HCT116 (cell line): Measurements from ENCODE around the gene CASP10. TPM values are rescaled to one million over a fixed set of nuclear protein-coding genes. Genes with fewer than 3 reads are reported as not detected.
A peak's percentile ranks its signal among the peaks of the same experiment; 100 is the strongest.

ENCODE experiments used
- ATAC-seq: fragments of 200-7000 bp; cut with Tn5 transposase; 2 replicates; pipeline ENCODE4 v1.9.1; 2020; ENCODE audit warnings: mild to moderate bottlenecking, moderate library complexity
- BruUV-seq: library from RNA; stranded (reverse); fragments of 400-500 nt; replicated peaks from 2 replicates; lab custom pipeline; 2021; lab: Mats Ljungman, UMichigan
- CTCF ChIA-PET: fragments of 300-600 bp; sonication (Branson Sonifier 250); formaldehyde crosslinking; loops from one replicate; lab custom pipeline; 2021; ENCODE audit warnings: antibody characterized with exemption; lab: Charles Lee
- POLR2A ChIA-PET: fragments of 300-600, 350-600 bp; sonication (Branson Sonifier 250); formaldehyde crosslinking; loops from one replicate; lab custom pipeline; 2021; ENCODE audit warnings: antibody characterized with exemption; lab: Charles Lee
- RAD21 ChIA-PET, 2 experiments: fragments of 300-600 bp; sonication (Branson Sonifier 250); formaldehyde crosslinking; loops; one replicate each; lab custom pipeline; 2023; ENCODE audit warnings: low total read pairs in 2 of 2; ENCODE audit not compliant: uncharacterized antibody in 2 of 2, unreplicated experiment in 2 of 2, low non-redundant PET in 1 of 2; lab: Charles Lee
- DNase-seq: peaks from one replicate; pipeline ENCODE4 v3.0.0-alpha.2; 2010; ENCODE audit warnings: low read depth, low spot score
- H2AFZ ChIP-seq: fragments of 200-600 bp; shearing (Covaris generic), sonication (generic); 2 replicates; pipeline ENCODE4 v1.6.1; 2017; ENCODE audit warnings: low read depth, mixed run types, mixed read lengths, antibody characterized with exemption, low read length; ENCODE audit not compliant: poor library complexity, severe bottlenecking
- H3K27ac ChIP-seq: 2 replicates; pipeline ENCODE4 v1.5.1; 2012; ENCODE audit warnings: low read depth, low read length
- H3K27me3 ChIP-seq: fragments of 200-600 bp; sonication (generic); 2 replicates; pipeline ENCODE4 v1.6.1; 2016; ENCODE audit warnings: mixed run types, low read length, mixed read lengths; ENCODE audit not compliant: insufficient read depth
- H3K36me3 ChIP-seq, 2 experiments: fragments of 200-500 bp in 1 of 2; fragments of 200-600 bp in 1 of 2; sonication (Bioruptor generic) in 1 of 2; sonication (generic) in 1 of 2; 2 replicates each; pipeline versions ENCODE4 v1.5.1 to v1.6.1; 2014 to 2016; ENCODE audit warnings: low read length in 2 of 2, inconsistent platforms in 1 of 2, mixed read lengths in 1 of 2, mixed run types in 1 of 2; ENCODE audit not compliant: insufficient read depth in 2 of 2, control insufficient read depth in 1 of 2
- H3K4me1 ChIP-seq, 2 experiments: fragments of 200-600 bp in 1 of 2; sonication (generic) in 1 of 2; 2 replicates each; pipeline versions ENCODE4 v1.5.1 to v1.6.1; 2012 to 2017; ENCODE audit warnings: low read length in 2 of 2, inconsistent platforms in 1 of 2, mild to moderate bottlenecking in 1 of 2, mixed read lengths in 1 of 2, mixed run types in 1 of 2, moderate library complexity in 1 of 2; ENCODE audit not compliant: insufficient read depth in 2 of 2, control insufficient read depth in 1 of 2
- H3K4me2 ChIP-seq: fragments of 200-600 bp; sonication (generic); 2 replicates; pipeline ENCODE4 v1.6.1; 2017; ENCODE audit warnings: mixed run types, low read length, mixed read lengths
- H3K4me3 ChIP-seq, 2 experiments: fragments of 200-600 bp in 1 of 2; sonication (generic) in 1 of 2; replicated peaks in 1 of 2; 2 replicates each; pipeline ENCODE4 v1.5.1; 2011 to 2016; ENCODE audit warnings: low read length in 2 of 2, control low read depth in 1 of 2, low read depth in 1 of 2, mild to moderate bottlenecking in 1 of 2, mixed read lengths in 1 of 2, mixed run types in 1 of 2
- H3K79me2 ChIP-seq: fragments of 200-600 bp; sonication (generic); 2 replicates; pipeline ENCODE4 v1.6.1; 2017; ENCODE audit warnings: mild to moderate bottlenecking, mixed run types, low read length, moderate library complexity, mixed read lengths; ENCODE audit not compliant: insufficient read depth
- H3K9ac ChIP-seq: fragments of 200-600 bp; sonication (generic); 2 replicates; pipeline ENCODE4 v1.6.1; 2016; ENCODE audit warnings: low read length, mixed read lengths
- H3K9me2 ChIP-seq: fragments of 200-600 bp; sonication (generic), shearing (Covaris generic); 2 replicates; pipeline ENCODE4 v1.6.1; 2017; ENCODE audit warnings: mixed run types, mild to moderate bottlenecking, moderate library complexity; ENCODE audit not compliant: insufficient read depth
- H3K9me3 ChIP-seq, 2 experiments: fragments of 200-500 bp in 1 of 2; fragments of 200-600 bp in 1 of 2; sonication (Bioruptor generic) in 1 of 2; sonication (generic) in 1 of 2; 2 replicates each; pipeline ENCODE4 v1.6.1; 2014 to 2017; ENCODE audit warnings: low read length in 2 of 2, mixed read lengths in 2 of 2, inconsistent platforms in 1 of 2, low read depth in 1 of 2, mild to moderate bottlenecking in 1 of 2, mixed run types in 1 of 2, moderate library complexity in 1 of 2; ENCODE audit not compliant: control insufficient read depth in 1 of 2, insufficient read depth in 1 of 2
- H4K20me1 ChIP-seq: fragments of 200-600 bp; sonication (generic), shearing (Covaris generic); 2 replicates; pipeline ENCODE4 v1.6.1; 2017; ENCODE audit warnings: mixed run types, mild to moderate bottlenecking, moderate library complexity; ENCODE audit not compliant: insufficient read depth
- FOSL1 ChIP-seq: IDR thresholded peaks from 2 replicates; pipeline ENCODE4 v1.6.1; 2012; ENCODE audit warnings: low read depth
- POLR2AphosphoS5 ChIP-seq: IDR thresholded peaks from 2 replicates; pipeline ENCODE4 v1.6.1; 2011; ENCODE audit warnings: mild to moderate bottlenecking, low read depth, low read length, moderate library complexity
- YY1 ChIP-seq: IDR thresholded peaks from 2 replicates; pipeline ENCODE4 v1.6.1; 2011; ENCODE audit warnings: low read length, low read depth, moderate library complexity, mild to moderate bottlenecking; ENCODE audit not compliant: insufficient replicate concordance; ENCODE audit errors: extremely low read depth
- ZFX ChIP-seq: fragments of 450-650 bp; IDR thresholded peaks from 2 replicates; pipeline ENCODE4 v1.6.1; 2017
- intact Hi-C: fragments of 100-400 bp; cut with micrococcal nuclease; formaldehyde crosslinking; loops from 2 replicates; pipeline ENCODE4 v1.10.0; 2022
- total RNA-seq: library from RNA; stranded (reverse); gene quantifications from one replicate; pipeline ENCODE4 v1.2.1, GENCODE V29; 2021; ENCODE audit not compliant: unreplicated experiment
- TF ChIP-seq, protein P1 (sequence below): IDR thresholded peaks from 2 replicates; pipeline ENCODE4 v1.6.1; 2012; ENCODE audit warnings: low read depth
- TF ChIP-seq, protein P2 (sequence below): IDR thresholded peaks from 2 replicates; pipeline ENCODE4 v1.6.1; 2012
- TF ChIP-seq, protein P3 (sequence below), 3 experiments: fragments of 200-600 bp in 1 of 3; sonication (generic) in 1 of 3; IDR thresholded peaks in 2 of 3; conservative IDR thresholded peaks in 1 of 3; 2 replicates each; pipeline ENCODE4 v1.5.1; 2012 to 2017; ENCODE audit warnings: low read depth in 2 of 3, low read length in 2 of 3, antibody characterized with exemption in 1 of 3, borderline replicate concordance in 1 of 3, control low read depth in 1 of 3, mild to moderate bottlenecking in 1 of 3, mixed read lengths in 1 of 3, mixed run types in 1 of 3, moderate library complexity in 1 of 3; ENCODE audit not compliant: insufficient read depth in 1 of 3

The CASP10 gene
- total RNA-seq, 1 experiment from 2014 or later, result 2.6 TPM

DNA sequence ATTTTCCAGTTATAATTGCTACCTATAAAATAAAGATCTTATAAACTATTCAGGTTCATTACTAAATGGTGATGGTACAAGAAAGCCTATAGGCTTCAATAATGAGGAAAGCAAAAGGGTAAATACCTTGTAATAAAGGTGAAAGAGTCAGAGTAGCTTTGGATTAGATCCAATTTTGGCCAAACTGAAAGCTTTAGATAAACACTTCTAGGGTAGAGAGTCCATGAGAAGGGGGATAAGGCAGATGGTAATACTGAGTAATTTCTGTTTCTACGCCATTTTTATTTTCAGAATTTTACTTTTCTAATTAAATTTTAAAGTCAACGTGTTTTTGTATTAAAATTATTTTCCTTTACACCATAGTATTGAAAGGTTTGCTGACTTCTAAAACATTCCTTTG, 86.8 kb downstream of the CASP10 start (continued):
- TF ChIP-seq, protein P1, sequence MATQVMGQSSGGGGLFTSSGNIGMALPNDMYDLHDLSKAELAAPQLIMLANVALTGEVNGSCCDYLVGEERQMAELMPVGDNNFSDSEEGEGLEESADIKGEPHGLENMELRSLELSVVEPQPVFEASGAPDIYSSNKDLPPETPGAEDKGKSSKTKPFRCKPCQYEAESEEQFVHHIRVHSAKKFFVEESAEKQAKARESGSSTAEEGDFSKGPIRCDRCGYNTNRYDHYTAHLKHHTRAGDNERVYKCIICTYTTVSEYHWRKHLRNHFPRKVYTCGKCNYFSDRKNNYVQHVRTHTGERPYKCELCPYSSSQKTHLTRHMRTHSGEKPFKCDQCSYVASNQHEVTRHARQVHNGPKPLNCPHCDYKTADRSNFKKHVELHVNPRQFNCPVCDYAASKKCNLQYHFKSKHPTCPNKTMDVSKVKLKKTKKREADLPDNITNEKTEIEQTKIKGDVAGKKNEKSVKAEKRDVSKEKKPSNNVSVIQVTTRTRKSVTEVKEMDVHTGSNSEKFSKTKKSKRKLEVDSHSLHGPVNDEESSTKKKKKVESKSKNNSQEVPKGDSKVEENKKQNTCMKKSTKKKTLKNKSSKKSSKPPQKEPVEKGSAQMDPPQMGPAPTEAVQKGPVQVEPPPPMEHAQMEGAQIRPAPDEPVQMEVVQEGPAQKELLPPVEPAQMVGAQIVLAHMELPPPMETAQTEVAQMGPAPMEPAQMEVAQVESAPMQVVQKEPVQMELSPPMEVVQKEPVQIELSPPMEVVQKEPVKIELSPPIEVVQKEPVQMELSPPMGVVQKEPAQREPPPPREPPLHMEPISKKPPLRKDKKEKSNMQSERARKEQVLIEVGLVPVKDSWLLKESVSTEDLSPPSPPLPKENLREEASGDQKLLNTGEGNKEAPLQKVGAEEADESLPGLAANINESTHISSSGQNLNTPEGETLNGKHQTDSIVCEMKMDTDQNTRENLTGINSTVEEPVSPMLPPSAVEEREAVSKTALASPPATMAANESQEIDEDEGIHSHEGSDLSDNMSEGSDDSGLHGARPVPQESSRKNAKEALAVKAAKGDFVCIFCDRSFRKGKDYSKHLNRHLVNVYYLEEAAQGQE, result no peak
- no peak for TF ChIP-seq FOSL1
- TF ChIP-seq YY1, result no peak
- TF ChIP-seq ZFX, result no peak
- TF ChIP-seq POLR2AphosphoS5, result no peak

DNA sequence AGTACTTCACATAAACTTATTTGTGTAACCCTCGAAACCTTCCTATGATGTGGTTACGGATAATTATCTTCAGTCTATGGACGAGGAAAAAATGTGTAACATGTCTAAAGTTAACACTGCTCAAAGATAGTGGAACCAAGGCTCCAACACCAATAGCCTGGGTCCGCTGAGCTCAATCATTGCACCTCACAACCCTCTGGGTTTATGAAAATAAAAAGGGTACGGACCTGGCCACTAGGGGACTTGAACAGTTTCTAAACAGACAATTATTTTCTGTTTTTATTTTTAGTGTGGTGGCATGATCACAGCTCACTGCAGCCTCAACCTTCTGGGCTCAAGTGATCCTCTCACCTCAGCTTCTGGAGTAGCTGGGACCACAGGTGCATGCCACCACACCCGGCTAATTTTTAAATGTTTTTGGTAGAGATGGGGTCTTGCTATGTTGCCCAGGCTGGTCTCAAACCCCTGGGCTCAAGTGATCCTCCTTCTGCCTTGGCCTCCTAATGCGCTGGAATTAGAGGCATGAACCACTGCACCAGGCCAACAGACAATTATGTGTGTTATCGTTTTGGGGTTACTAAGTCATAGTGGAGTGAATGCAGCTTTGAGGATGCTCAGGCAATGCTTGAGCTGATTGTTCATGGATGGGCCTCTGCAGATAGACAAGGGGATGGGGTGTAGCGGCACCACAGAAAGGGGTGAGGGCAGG, 87.5 kb downstream of the CASP10 start:
- no peak overlapping the region for H3K27ac ChIP-seq
- no peaks in the 10 kb centered on the region for H3K27me3 ChIP-seq
- TF ChIP-seq, protein P2, sequence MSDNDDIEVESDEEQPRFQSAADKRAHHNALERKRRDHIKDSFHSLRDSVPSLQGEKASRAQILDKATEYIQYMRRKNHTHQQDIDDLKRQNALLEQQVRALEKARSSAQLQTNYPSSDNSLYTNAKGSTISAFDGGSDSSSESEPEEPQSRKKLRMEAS, result no peak
- TF ChIP-seq, protein P3, sequence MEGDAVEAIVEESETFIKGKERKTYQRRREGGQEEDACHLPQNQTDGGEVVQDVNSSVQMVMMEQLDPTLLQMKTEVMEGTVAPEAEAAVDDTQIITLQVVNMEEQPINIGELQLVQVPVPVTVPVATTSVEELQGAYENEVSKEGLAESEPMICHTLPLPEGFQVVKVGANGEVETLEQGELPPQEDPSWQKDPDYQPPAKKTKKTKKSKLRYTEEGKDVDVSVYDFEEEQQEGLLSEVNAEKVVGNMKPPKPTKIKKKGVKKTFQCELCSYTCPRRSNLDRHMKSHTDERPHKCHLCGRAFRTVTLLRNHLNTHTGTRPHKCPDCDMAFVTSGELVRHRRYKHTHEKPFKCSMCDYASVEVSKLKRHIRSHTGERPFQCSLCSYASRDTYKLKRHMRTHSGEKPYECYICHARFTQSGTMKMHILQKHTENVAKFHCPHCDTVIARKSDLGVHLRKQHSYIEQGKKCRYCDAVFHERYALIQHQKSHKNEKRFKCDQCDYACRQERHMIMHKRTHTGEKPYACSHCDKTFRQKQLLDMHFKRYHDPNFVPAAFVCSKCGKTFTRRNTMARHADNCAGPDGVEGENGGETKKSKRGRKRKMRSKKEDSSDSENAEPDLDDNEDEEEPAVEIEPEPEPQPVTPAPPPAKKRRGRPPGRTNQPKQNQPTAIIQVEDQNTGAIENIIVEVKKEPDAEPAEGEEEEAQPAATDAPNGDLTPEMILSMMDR (IDR thresholded peaks at IDR 0.05 in 2 of 3, conservative IDR thresholded peaks at IDR 0.05 in 1 of 3; ENCODE audit: borderline replicate concordance in 1 of 3, insufficient read depth in 1 of 3, low read depth in 2 of 3, low read length in 2 of 3), result peak in 1 of 3 experiments; percentile 27; a peak in 2 of 6 replicates
- H3K4me1 ChIP-seq, result no peaks in the 10 kb centered on the region
- ChIA-PET CTCF (no interaction called here), RAD21 (no interaction called here), POLR2A (no interaction called here)
- no peak for ATAC-seq
- H3K79me2 ChIP-seq, result peaks cover 2% of the 10 kb centered on the region
- no peaks in the 10 kb centered on the region for H3K9me2 ChIP-seq
- H3K4me2 ChIP-seq, result no peak overlapping the region
- H3K9me3 ChIP-seq, result no peaks in the 10 kb centered on the region
- intact Hi-C loops, result no loop called here
- H4K20me1 ChIP-seq, result no peaks in the 10 kb centered on the region
- no peak overlapping the region for H3K9ac ChIP-seq
- BruUV-seq, result no TSS peak
- no peak for DNase-seq
- no peak overlapping the region for H2AFZ ChIP-seq
- peaks cover 9 to 10% of the 10 kb centered on the region in 2 experiments; a peak in 2 of 4 replicates for H3K36me3 ChIP-seq
- no peak overlapping the region for H3K4me3 ChIP-seq
